Measurements from ENCODE around the gene PLPP3. TPM values are rescaled to one million over a fixed set of nuclear protein-coding genes. Genes with fewer than 3 reads are reported as not detected.

Gene PLPP3
- total and polyA plus RNA-seq, 2 experiments from 2014 or later: 103 to 159 TPM

- TF ChIP-seq EZH2 (IDR thresholded peaks at IDR 0.05; ENCODE audit: borderline replicate concordance): no peak
- no peak for TF ChIP-seq EZH2phosphoT487 (IDR thresholded peaks at IDR 0.05; ENCODE audit: low read depth, severe bottlenecking, unreplicated experiment)
- TF ChIP-seq, protein P1, sequence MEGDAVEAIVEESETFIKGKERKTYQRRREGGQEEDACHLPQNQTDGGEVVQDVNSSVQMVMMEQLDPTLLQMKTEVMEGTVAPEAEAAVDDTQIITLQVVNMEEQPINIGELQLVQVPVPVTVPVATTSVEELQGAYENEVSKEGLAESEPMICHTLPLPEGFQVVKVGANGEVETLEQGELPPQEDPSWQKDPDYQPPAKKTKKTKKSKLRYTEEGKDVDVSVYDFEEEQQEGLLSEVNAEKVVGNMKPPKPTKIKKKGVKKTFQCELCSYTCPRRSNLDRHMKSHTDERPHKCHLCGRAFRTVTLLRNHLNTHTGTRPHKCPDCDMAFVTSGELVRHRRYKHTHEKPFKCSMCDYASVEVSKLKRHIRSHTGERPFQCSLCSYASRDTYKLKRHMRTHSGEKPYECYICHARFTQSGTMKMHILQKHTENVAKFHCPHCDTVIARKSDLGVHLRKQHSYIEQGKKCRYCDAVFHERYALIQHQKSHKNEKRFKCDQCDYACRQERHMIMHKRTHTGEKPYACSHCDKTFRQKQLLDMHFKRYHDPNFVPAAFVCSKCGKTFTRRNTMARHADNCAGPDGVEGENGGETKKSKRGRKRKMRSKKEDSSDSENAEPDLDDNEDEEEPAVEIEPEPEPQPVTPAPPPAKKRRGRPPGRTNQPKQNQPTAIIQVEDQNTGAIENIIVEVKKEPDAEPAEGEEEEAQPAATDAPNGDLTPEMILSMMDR (IDR thresholded peaks at IDR 0.05; ENCODE audit: poor library complexity): no peak
- 8% methylated on average over 46 of the region's 62 CpGs for whole genome bisulfite sequencing (ENCODE audit: low lambda C conversion rate, missing lambda C conversion rate)
- H3K4me2 ChIP-seq: peak overlapping the region; percentile 89
- H3K27me3 ChIP-seq: no peaks in the 10 kb centered on the region
- no peaks in the 10 kb centered on the region for H3K9me3 ChIP-seq (ENCODE audit: low read depth)
- peak overlapping the region; percentile 90 for H2AFZ ChIP-seq
- no peaks in the 10 kb centered on the region for H3K9me2 ChIP-seq (replicated peaks; ENCODE audit: insufficient read depth)
- H3K4me3 ChIP-seq: peak overlapping the region; percentile 52
- peak overlapping the region; percentile 81 for H3K27ac ChIP-seq
- no peaks in the 10 kb centered on the region for H3K79me2 ChIP-seq
- no peaks in the 10 kb centered on the region for H4K20me1 ChIP-seq (ENCODE audit: insufficient read depth, poor library complexity, severe bottlenecking)
- H3K36me3 ChIP-seq (replicated peaks; ENCODE audit: insufficient read depth, low read depth): no peaks in the 10 kb centered on the region
- H3K4me1 ChIP-seq (ENCODE audit: insufficient read depth): no peaks in the 10 kb centered on the region
- DNase-seq (ENCODE audit: low spot score): peak; percentile 61
Observed at GRCh38 chr1:56477164-56478111, 101.9 kb downstream of the PLPP3 start.

GRCh38 chr1:56473582-56474270 is 105.6 kb downstream of the PLPP3 start:
- Histone ChIP-seq H3K27ac (no peak overlapping the region), H2AFZ (no peak overlapping the region), H3K27me3 (no peaks in the 10 kb centered on the region), H3K4me3 (no peak overlapping the region), H4K20me1 (ENCODE audit: insufficient read depth, poor library complexity, severe bottlenecking) (no peaks in the 10 kb centered on the region), H3K4me2 (no peak overlapping the region), H3K36me3 (replicated peaks; ENCODE audit: insufficient read depth, low read depth) (no peaks in the 10 kb centered on the region), H3K9me3 (ENCODE audit: low read depth) (no peaks in the 10 kb centered on the region), H3K4me1 (ENCODE audit: insufficient read depth) (no peaks in the 10 kb centered on the region), H3K9me2 (replicated peaks; ENCODE audit: insufficient read depth) (no peaks in the 10 kb centered on the region), H3K79me2 (no peaks in the 10 kb centered on the region)
- TF ChIP-seq, protein P1 (IDR thresholded peaks at IDR 0.05; ENCODE audit: poor library complexity): no peak
- TF ChIP-seq EZH2phosphoT487 (IDR thresholded peaks at IDR 0.05; ENCODE audit: low read depth, severe bottlenecking, unreplicated experiment) (no peak), EZH2 (IDR thresholded peaks at IDR 0.05; ENCODE audit: borderline replicate concordance) (no peak)
- DNase-seq (ENCODE audit: low spot score): no peak
- 88% methylated on average over 3 of the region's 3 CpGs for WGBS (ENCODE audit: low lambda C conversion rate, missing lambda C conversion rate)

GRCh38 chr1:56472860-56473259 is 106.5 kb downstream of the PLPP3 start:
- Histone ChIP-seq H4K20me1 (ENCODE audit: insufficient read depth, poor library complexity, severe bottlenecking) (no peaks in the 10 kb centered on the region), H3K4me2 (no peak overlapping the region), H3K9me2 (replicated peaks; ENCODE audit: insufficient read depth) (no peaks in the 10 kb centered on the region), H3K79me2 (no peaks in the 10 kb centered on the region), H2AFZ (no peak overlapping the region), H3K4me1 (ENCODE audit: insufficient read depth) (no peaks in the 10 kb centered on the region), H3K27me3 (no peaks in the 10 kb centered on the region), H3K36me3 (replicated peaks; ENCODE audit: insufficient read depth, low read depth) (no peaks in the 10 kb centered on the region), H3K27ac (no peak overlapping the region), H3K4me3 (no peak overlapping the region), H3K9me3 (ENCODE audit: low read depth) (no peaks in the 10 kb centered on the region)
- TF ChIP-seq, protein P1 (IDR thresholded peaks at IDR 0.05; ENCODE audit: poor library complexity): no peak
- TF ChIP-seq EZH2 (IDR thresholded peaks at IDR 0.05; ENCODE audit: borderline replicate concordance) (no peak), EZH2phosphoT487 (IDR thresholded peaks at IDR 0.05; ENCODE audit: low read depth, severe bottlenecking, unreplicated experiment) (no peak)
- no peak for DNase-seq (ENCODE audit: low spot score)
- 95% methylated on average over 3 of the region's 3 CpGs for WGBS (ENCODE audit: low lambda C conversion rate, missing lambda C conversion rate)
